ENCODE results near the gene GIPC1.

GIPC1 gene

DNA sequence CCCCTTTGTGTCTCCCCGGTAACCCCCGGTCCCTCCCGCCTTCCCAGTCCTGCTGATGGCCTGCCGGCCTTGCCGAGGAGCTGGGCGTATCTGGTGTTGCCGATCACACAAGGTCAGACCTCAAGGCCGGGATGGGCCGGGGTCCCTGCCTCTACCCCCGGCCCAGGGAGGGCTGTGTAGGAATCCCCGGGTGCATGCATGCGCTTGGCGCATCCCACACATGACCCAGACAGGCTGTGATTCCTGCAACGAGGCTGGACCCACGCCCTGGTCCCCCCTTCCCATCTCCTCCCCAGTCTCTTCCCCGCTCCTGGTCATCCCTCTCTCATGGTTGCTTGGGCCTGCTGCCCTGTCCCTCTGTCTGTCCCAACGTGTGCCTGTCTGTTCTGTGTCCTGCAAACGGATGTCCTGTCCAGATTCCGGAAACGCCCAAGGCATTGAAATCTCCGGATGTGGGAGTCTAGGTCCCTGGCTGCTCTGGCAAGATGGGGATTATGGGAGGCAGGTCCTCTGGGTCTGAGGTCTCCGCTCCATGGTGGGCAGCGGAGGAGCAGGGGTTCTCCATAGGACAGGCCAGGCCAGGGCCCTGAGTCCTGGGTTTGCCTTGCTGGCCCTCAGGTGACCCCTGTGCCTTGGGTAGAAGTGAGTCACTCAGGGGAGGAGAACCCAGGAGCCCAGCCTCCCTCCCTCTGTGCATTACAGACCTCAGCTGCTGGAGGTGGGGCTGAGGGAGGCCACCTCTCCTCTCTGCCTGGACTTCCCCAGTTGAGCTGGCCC is 61.2 kb downstream of the GIPC1 start:
- DNase-seq (ENCODE audit: low spot score), result peak; percentile 73

DNA sequence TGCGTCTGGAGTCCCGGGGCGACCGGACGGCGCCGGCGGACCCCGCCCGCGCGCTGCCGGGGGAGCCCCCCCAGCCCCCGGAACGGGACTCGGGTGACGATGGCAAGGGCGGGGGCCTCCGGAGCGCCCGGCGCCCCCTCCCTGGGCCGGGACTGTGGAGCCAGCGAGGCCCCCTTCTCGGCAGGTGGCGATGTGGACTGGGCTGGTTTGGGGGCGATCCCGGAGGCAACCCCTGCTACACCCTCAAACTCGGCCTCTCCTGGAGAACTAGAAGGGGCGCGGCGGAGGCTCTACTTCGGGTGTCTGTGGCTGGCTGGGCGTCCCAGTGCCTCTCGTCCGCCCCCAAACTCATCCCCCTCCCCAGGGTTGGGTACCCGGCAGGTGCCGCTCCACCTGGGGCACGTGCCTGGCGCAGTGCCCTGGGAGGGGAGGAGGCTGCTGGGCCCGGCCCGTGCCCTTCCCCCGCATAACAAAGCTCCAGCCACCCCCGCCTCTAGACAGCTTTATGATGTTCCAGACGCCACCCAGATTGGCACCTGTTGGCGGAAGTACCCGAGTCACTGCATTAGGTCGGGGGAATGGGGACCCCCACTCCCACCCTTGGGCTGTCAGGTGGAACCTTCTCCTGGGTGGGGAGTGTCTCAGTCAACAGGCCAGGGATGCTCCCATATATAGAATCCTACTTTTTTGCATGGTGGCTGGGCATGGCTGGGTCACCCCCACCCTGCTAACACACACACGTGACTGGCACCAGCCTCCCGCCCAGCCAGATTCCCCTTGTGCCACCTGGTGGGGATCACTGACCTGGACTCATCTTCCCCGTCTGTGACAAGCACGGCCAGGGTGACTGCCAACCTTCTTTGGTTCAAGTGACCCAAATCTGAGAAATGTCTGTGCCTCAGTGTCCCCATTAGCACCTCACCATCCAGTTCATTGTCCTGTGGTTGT is 62.1 kb downstream of the GIPC1 start:
- DNase-seq (ENCODE audit: low spot score), result no peak

DNA sequence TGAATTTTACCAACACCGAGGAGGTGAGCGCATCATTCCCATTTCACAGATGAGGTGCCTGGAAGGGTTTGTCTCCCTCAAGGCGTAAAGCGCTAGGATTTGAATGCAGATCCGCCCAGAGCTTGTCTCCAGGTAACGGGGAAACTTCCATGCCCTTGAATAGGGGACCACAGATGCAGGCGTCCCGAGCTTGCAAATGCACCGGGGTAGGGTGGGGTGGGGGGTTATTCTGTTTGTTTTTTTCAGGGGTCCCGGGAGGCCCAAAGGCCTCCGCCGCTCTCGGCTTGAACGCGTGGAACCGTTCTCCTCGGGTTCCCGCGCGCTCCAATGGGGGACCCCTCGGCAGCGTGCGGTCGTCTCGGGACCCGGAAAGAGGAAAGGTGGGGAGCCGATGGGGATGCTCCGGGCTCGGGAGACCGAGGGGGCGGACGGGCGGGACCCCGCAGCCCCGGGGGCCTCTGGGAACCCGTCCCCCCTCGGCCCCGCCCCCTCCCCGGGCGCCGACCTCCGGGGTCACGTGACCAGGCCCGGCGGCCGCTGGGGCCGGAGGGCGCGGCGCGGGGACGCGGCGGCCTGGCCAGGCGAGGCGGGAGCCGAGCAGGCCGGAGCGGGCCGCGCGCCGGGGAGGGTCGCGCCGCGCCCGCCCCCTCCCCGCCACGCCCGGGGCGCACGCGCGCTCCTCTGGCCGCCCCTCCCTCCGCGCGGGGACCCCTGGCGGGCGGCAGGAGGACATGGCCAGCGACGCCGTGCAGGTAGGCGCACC is 63.0 kb downstream of the GIPC1 start, which contains the start of gene PKN1:
TSS of gene PKN1 (plus strand) at position 516 of the 763 bp plus-strand sequence. CDS start at position 732, 216 bp downstream.
- DNase-seq (ENCODE audit: low spot score), result peak; percentile 75

DNA sequence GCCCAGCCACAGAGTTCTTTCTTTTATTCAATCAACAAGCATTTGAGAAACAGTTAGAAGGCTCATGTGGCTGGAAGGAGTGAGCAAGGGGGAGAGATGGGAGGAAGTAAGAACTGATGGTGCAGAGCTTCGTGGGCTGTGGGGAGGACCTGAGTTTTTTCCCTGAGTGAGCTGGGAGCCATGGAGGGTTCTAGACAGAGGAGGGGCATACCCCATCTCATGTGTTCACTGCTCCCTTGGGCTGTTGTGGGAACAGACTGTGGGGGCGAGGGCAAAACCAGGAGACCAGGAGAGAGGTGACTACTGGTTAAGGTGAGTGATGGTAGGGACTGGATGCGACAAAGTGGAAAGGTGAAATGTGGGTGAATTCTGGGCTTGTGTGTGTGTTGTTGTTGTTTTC is 65.2 kb downstream of the GIPC1 start:
- no peak for DNase-seq (ENCODE audit: low spot score)

DNA sequence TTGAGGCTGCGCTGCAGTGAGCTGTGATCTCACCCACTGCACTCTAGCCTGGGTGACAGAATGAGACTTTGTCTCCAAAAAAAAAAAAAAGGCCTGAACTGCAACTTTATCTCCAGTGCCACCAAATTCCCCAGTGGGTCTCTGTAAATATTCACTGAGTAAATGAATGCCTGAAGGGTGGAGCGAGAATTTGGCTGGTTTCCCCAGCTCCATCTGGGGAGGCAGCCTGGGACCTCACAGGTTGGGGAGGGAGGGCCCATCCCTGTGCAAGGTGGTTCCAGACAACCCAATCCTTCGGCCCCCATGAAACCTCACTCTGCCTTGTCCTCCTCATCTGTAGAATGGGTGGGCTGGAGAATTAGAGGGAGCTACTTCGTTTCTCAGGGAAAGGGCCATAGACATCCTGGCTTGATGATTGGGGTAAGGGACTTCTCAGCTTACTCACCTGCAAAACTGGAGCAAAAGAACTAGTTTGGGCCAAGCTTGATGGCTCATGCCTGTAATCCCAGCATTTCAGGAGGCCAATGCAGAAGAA is 67.0 kb downstream of the GIPC1 start:
- no peak for DNase-seq (ENCODE audit: low spot score)

All from hepatic stellate cell (primary cell).